Measurements from ENCODE around the gene NR6A1.

GRCh38 chr9:124583134-124583533, 188.0 kb downstream of the NR6A1 start:
- TF ChIP-seq CTCF (IDR thresholded peaks at IDR 0.05) (no peak), EZH2phosphoT487 (IDR thresholded peaks at IDR 0.05) (no peak), EZH2 (IDR thresholded peaks at IDR 0.05) (no peak)

All from neural progenitor cell (in vitro differentiated cells).